Measurements from ENCODE around the gene MECP2.

- no peak for TF ChIP-seq CTCF (IDR thresholded peaks at IDR 0.05)
- no peak for TF ChIP-seq POLR2A (IDR thresholded peaks at IDR 0.05)
Observed at GRCh38 chrX:154004315-154004714, 93.2 kb downstream of the MECP2 start.

Measured in lower leg skin (tissue), 3 donors.